GM12878 (cell line): Measurements from ENCODE around the gene KCTD14. TPM values are rescaled to one million over a fixed set of nuclear protein-coding genes. Genes with fewer than 3 reads are reported as not detected.

ENCODE experiments used
- ATAC-seq: fragments of 200-7000 bp; cut with Tn5 transposase; 3 replicates; pipeline ENCODE4 v1.9.1; 2020; ENCODE audit warnings: mild to moderate bottlenecking, moderate library complexity
- BruUV-seq: library from RNA; stranded (reverse); fragments of 400-500 nt; replicated peaks from 2 replicates; lab custom pipeline; 2021; lab: Mats Ljungman, UMichigan
- CTCF ChIA-PET: fragments of 300-600 bp; sonication (Branson Sonifier 250); formaldehyde crosslinking; extraction: SDS; loops from one replicate; lab custom pipeline; 2021; ENCODE audit warnings: inconsistent platforms; lab: Yijun Ruan, JAX
- POLR2A ChIA-PET: fragments of 350-600 bp; formaldehyde crosslinking; extraction: SDS; loops from one replicate; lab custom pipeline; 2021; ENCODE audit warnings: inconsistent platforms; lab: Charles Lee
- RAD21 ChIA-PET: fragments of 300-600 bp; sonication (Branson Sonifier 250); formaldehyde crosslinking; loops from one replicate; lab custom pipeline; 2023; ENCODE audit warnings: antibody characterized with exemption; ENCODE audit not compliant: unreplicated experiment; lab: Charles Lee
- SMC1A ChIA-PET: fragments of 300-600 bp; sonication (Branson Sonifier 250); formaldehyde crosslinking; loops from one replicate; lab custom pipeline; 2023; ENCODE audit not compliant: unreplicated experiment, uncharacterized antibody; lab: Charles Lee
- DNase-seq: peaks from one replicate; pipeline ENCODE4 v3.0.0-alpha.2; 2011; ENCODE audit warnings: low read depth, low spot score
- FAIRE-seq: peaks from 3 replicates; lab custom pipeline; 2011; peaks lifted over from hg19 to GRCh38; lab: Jason Lieb, UNC
- H2AFZ ChIP-seq: 2 replicates; pipeline ENCODE4 v1.6.0; 2011; ENCODE audit warnings: low read depth, low read length, control low read depth; ENCODE audit not compliant: control insufficient read depth
- H3K27ac ChIP-seq: 2 replicates; pipeline ENCODE4 v1.5.1; 2011; ENCODE audit warnings: control low read depth; ENCODE audit not compliant: control insufficient read depth, insufficient read depth
- H3K27me3 ChIP-seq, 2 experiments: replicated peaks in 1 of 2; 2 replicates each; pipeline versions ENCODE4 v1.6.0 to v1.6.1; 2011; ENCODE audit warnings: low read length in 1 of 2; ENCODE audit not compliant: control insufficient read depth in 2 of 2, insufficient read depth in 2 of 2
- H3K36me3 ChIP-seq, 2 experiments: 2 replicates each; pipeline ENCODE4 v1.5.1; 2011; ENCODE audit warnings: low read length in 1 of 2; ENCODE audit not compliant: control insufficient read depth in 2 of 2, insufficient read depth in 2 of 2
- H3K4me1 ChIP-seq: 2 replicates; pipeline ENCODE4 v1.6.1; 2011; ENCODE audit warnings: mild to moderate bottlenecking, low read length, moderate library complexity, mixed read lengths; ENCODE audit not compliant: control insufficient read depth, insufficient read depth
- H3K4me2 ChIP-seq: 2 replicates; pipeline ENCODE4 v1.6.0; 2011; ENCODE audit warnings: control low read depth; ENCODE audit not compliant: control insufficient read depth, insufficient read depth
- H3K4me3 ChIP-seq: fragments of 200-600 bp; sonication (generic); 2 replicates; pipeline ENCODE4 v1.5.1; 2016
- H3K79me2 ChIP-seq: 2 replicates; pipeline ENCODE4 v1.6.0; 2011; ENCODE audit warnings: low read length; ENCODE audit not compliant: control insufficient read depth, insufficient read depth
- H3K9ac ChIP-seq: 2 replicates; pipeline ENCODE4 v1.8.0; 2011; ENCODE audit warnings: low read length, control low read depth, mixed read lengths; ENCODE audit not compliant: control insufficient read depth, insufficient read depth
- H3K9me3 ChIP-seq: replicated peaks from 3 replicates; pipeline ENCODE4 v1.5.1; 2011; ENCODE audit warnings: mild to moderate bottlenecking, low read length; ENCODE audit not compliant: control insufficient read depth, insufficient read depth
- H4K20me1 ChIP-seq: 2 replicates; pipeline ENCODE4 v1.6.0; 2011; ENCODE audit not compliant: control insufficient read depth, insufficient read depth
- CEBPB ChIP-seq, 2 experiments: fragments of 150-350 bp in 1 of 2; IDR thresholded peaks; 2 replicates each; pipeline ENCODE4 v1.6.1; 2012 to 2014; ENCODE audit warnings: low read depth in 2 of 2, low read length in 2 of 2, borderline replicate concordance in 1 of 2, inconsistent platforms in 1 of 2
- CHD2 ChIP-seq: IDR thresholded peaks from 2 replicates; pipeline ENCODE4 v1.6.1; 2011; ENCODE audit warnings: low read depth, low read length, improper control_type of control experiment, borderline replicate concordance
- HDAC2 ChIP-seq: fragments of 200-600 bp; sonication (generic); IDR thresholded peaks from 2 replicates; pipeline ENCODE4 v1.6.1; 2017
- NFYB ChIP-seq: IDR thresholded peaks from 2 replicates; pipeline ENCODE4 v1.6.1; 2011; ENCODE audit warnings: low read depth, mild to moderate bottlenecking, low read length, improper control_type of control experiment, moderate library complexity; ENCODE audit not compliant: insufficient read depth
- SMC3 ChIP-seq: IDR thresholded peaks from 2 replicates; pipeline ENCODE4 v1.6.1; 2011; ENCODE audit warnings: low read length, improper control_type of control experiment, borderline replicate concordance
- TARDBP ChIP-seq: IDR thresholded peaks from 2 replicates; pipeline ENCODE4 v1.6.1; 2016; ENCODE audit warnings: borderline replicate concordance
- WGBS: methylation state at CpG from one replicate; pipeline ENCODE4 v1.1.6; 2016; ENCODE audit warnings: low lambda C conversion rate; ENCODE audit not compliant: insufficient replicate concordance, insufficient coverage; ENCODE audit errors: missing lambda C conversion rate; 5-methylcytosine and 5-hydroxymethylcytosine counted together
- in situ Hi-C: fragments of 300-500 bp; cut with MboI; formaldehyde crosslinking; loops from 9 replicates; pipeline ENCODE4 v1.14.3; 2018; ENCODE audit warnings: mixed read lengths
- intact Hi-C: fragments of 100-400 bp; cut with micrococcal nuclease; formaldehyde crosslinking; loops from one replicate; pipeline ENCODE4 v1.14.2; 2022; ENCODE audit not compliant: unreplicated experiment
- polyA plus RNA-seq, 11 experiments: library from polyadenylated mRNA; depleted of rRNA in 4 of 11; unstranded in 6 of 11; stranded (reverse) in 5 of 11; fragments of >200 nt; fragmentation: Nextera tagmentation in 4 of 11; fragmentation: Illumina TruSeq in 1 of 11; extraction: Ambion mirVana in 4 of 11; extraction: Trizol in 1 of 11; gene quantifications; 1 replicate in 1 of 11; 2 replicates in 10 of 11; pipeline versions ENCODE4 v1.2.1 to v1.2.3, GENCODE V29; 2011 to 2016; ENCODE audit warnings: inconsistent platforms in 2 of 11, missing spikeins in 2 of 11, low read depth in 1 of 11
- total RNA-seq, 4 experiments: library from RNA; depleted of rRNA in 3 of 4; stranded (reverse); fragments of >200 nt in 3 of 4; fragmentation: Illumina TruSeq in 1 of 4; extraction: Trizol in 1 of 4; gene quantifications; 2 replicates each; pipeline versions ENCODE4 v1.2.1 to v1.2.3, GENCODE V29; 2013 to 2021
- TF ChIP-seq, protein P1 (sequence below): IDR thresholded peaks from 2 replicates; pipeline ENCODE4 v1.6.1; 2012; ENCODE audit warnings: low read depth, low read length, improper control_type of control experiment
- TF ChIP-seq, protein P2 (sequence below): fragments of 450-650 bp; IDR thresholded peaks from 2 replicates; pipeline ENCODE4 v1.6.1; 2016; ENCODE audit warnings: mild to moderate bottlenecking, moderate library complexity, borderline replicate concordance

KCTD14 gene
- total and polyA plus RNA-seq, 10 of the 15 experiments (the other 5 are each of a cell fraction or from before 2014, with no cell fraction given), result 0.11 to 0.63 (median 0.48) TPM

DNA sequence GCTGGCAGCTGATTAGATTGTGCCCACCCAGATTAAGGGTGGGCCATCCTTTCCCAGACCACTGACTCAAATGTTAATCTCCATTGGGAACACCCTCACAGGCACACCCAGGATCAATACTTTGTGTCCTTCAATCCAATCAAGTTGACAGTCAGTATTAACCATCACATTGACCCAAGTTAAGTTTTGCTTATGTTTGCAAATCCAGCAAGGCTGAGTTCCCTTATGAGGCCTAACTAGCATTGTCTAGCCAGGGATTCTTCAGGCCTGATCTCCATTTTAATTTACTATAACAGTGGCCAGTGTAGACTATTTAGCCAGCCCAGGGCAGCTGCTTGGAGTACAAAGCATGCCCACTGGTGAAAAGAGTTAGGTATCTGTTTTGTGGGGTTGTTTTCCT lies 2.3 kb upstream of the KCTD14 start:
- Histone ChIP-seq H3K4me3 (no peak overlapping the region), H3K36me3 (no peaks in the 10 kb centered on the region), H3K4me1 (no peaks in the 10 kb centered on the region), H2AFZ (no peak overlapping the region)
- ChIA-PET SMC1A (no interaction called here), CTCF (no interaction called here), RAD21 (no interaction called here), POLR2A (no interaction called here)
- no peak for ATAC-seq
- no peak for TF ChIP-seq CEBPB (IDR thresholded peaks at IDR 0.05; ENCODE audit: borderline replicate concordance in 1 of 2, low read depth in 2 of 2, low read length in 2 of 2)
- TF ChIP-seq TARDBP, result no peak
- TF ChIP-seq HDAC2, result no peak
- no peak for TF ChIP-seq NFYB
- TF ChIP-seq, all 136 proteins: peak for 0
- no peaks in the 10 kb centered on the region for H4K20me1 ChIP-seq
- H3K27ac ChIP-seq, result no peak overlapping the region
- intact Hi-C loops, result no loop called here
- no peaks in the 10 kb centered on the region for H3K79me2 ChIP-seq
- BruUV-seq, result no TSS peak
- DNase-seq, result no peak
- H3K27me3 ChIP-seq, result no peaks in the 10 kb centered on the region
- FAIRE-seq, result no peak
- H3K4me2 ChIP-seq, result no peak overlapping the region
- H3K9ac ChIP-seq, result no peak overlapping the region
- in situ Hi-C loops, result no loop called here
- H3K9me3 ChIP-seq, result no peaks in the 10 kb centered on the region

DNA sequence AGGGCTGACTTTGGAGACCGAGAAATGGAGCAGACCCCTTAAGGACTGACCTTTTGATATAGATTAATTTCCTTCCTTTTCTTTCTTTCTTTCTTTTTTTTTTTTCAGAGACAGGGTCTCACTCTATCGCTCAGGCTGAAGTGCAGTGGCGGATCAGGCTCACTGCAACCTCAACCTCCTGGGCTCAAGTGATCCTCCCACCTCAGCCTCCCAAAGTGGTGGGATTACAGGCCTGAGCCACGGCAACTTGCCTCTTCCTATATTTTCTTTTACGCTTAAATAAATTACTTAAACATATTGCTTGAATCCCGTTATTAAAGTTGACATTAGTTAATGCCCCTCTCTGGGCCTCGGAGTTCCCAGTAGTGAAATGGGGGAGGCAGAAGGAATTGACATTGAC lies 350 bp upstream of the KCTD14 start:
- Histone ChIP-seq H3K79me2 (no peaks in the 10 kb centered on the region), H3K4me1 (no peaks in the 10 kb centered on the region), H3K9me3 (no peaks in the 10 kb centered on the region), H3K9ac (peak overlapping the region; percentile 34; the same call in 1 of the 2 replicates), H3K36me3 (no peaks in the 10 kb centered on the region), H2AFZ (0 out of 2 replicates have a peak overlapping the region, but pooled peaks have one; percentile 19), H3K4me3 (no peak overlapping the region), H4K20me1 (no peaks in the 10 kb centered on the region; the same call in 1 of the 2 replicates), H3K27me3 (no peaks in the 10 kb centered on the region), H3K4me2 (peak overlapping the region; percentile 13; the same call in 1 of the 2 replicates), H3K27ac (no peak overlapping the region; the same call in 1 of the 2 replicates)
- SMC1A ChIA-PET, result no interaction called here
- CTCF ChIA-PET, result no interaction called here
- ATAC-seq (peak; percentile 57), FAIRE-seq (no peak), DNase-seq (no peak)
- BruUV-seq, result no TSS peak
- POLR2A ChIA-PET, result no interaction called here
- intact Hi-C loops, result no loop called here
- RAD21 ChIA-PET, result no interaction called here
- in situ Hi-C loops, result no loop called here
- 84% methylated on average over 5 of the region's 7 CpGs for WGBS
- TF ChIP-seq, protein P1, sequence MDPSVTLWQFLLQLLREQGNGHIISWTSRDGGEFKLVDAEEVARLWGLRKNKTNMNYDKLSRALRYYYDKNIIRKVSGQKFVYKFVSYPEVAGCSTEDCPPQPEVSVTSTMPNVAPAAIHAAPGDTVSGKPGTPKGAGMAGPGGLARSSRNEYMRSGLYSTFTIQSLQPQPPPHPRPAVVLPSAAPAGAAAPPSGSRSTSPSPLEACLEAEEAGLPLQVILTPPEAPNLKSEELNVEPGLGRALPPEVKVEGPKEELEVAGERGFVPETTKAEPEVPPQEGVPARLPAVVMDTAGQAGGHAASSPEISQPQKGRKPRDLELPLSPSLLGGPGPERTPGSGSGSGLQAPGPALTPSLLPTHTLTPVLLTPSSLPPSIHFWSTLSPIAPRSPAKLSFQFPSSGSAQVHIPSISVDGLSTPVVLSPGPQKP, result no peak
- TF ChIP-seq SMC3 (no peak), CHD2 (no peak)
- TF ChIP-seq, protein P2, sequence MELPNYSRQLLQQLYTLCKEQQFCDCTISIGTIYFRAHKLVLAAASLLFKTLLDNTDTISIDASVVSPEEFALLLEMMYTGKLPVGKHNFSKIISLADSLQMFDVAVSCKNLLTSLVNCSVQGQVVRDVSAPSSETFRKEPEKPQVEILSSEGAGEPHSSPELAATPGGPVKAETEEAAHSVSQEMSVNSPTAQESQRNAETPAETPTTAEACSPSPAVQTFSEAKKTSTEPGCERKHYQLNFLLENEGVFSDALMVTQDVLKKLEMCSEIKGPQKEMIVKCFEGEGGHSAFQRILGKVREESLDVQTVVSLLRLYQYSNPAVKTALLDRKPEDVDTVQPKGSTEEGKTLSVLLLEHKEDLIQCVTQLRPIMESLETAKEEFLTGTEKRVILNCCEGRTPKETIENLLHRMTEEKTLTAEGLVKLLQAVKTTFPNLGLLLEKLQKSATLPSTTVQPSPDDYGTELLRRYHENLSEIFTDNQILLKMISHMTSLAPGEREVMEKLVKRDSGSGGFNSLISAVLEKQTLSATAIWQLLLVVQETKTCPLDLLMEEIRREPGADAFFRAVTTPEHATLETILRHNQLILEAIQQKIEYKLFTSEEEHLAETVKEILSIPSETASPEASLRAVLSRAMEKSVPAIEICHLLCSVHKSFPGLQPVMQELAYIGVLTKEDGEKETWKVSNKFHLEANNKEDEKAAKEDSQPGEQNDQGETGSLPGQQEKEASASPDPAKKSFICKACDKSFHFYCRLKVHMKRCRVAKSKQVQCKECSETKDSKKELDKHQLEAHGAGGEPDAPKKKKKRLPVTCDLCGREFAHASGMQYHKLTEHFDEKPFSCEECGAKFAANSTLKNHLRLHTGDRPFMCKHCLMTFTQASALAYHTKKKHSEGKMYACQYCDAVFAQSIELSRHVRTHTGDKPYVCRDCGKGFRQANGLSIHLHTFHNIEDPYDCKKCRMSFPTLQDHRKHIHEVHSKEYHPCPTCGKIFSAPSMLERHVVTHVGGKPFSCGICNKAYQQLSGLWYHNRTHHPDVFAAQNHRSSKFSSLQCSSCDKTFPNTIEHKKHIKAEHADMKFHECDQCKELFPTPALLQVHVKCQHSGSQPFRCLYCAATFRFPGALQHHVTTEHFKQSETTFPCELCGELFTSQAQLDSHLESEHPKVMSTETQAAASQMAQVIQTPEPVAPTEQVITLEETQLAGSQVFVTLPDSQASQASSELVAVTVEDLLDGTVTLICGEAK, result no peak
